GM12878 (cell line): ENCODE measurements around the gene ADAMTS6. TPM values are rescaled to one million over a fixed set of nuclear protein-coding genes. Genes with fewer than 3 reads are reported as not detected.

Experiments
- ATAC-seq: fragments of 200-7000 bp; cut with Tn5 transposase; 3 replicates; pipeline ENCODE4 v1.9.1; 2020; ENCODE audit warnings: mild to moderate bottlenecking, moderate library complexity
- BruUV-seq: library from RNA; stranded (reverse); fragments of 400-500 nt; replicated peaks from 2 replicates; lab custom pipeline; 2021; lab: Mats Ljungman, UMichigan
- CTCF ChIA-PET: fragments of 300-600 bp; sonication (Branson Sonifier 250); formaldehyde crosslinking; extraction: SDS; loops from one replicate; lab custom pipeline; 2021; ENCODE audit warnings: inconsistent platforms; lab: Yijun Ruan, JAX
- POLR2A ChIA-PET: fragments of 350-600 bp; formaldehyde crosslinking; extraction: SDS; loops from one replicate; lab custom pipeline; 2021; ENCODE audit warnings: inconsistent platforms; lab: Charles Lee
- RAD21 ChIA-PET: fragments of 300-600 bp; sonication (Branson Sonifier 250); formaldehyde crosslinking; loops from one replicate; lab custom pipeline; 2023; ENCODE audit warnings: antibody characterized with exemption; ENCODE audit not compliant: unreplicated experiment; lab: Charles Lee
- SMC1A ChIA-PET: fragments of 300-600 bp; sonication (Branson Sonifier 250); formaldehyde crosslinking; loops from one replicate; lab custom pipeline; 2023; ENCODE audit not compliant: unreplicated experiment, uncharacterized antibody; lab: Charles Lee
- DNase-seq: peaks from one replicate; pipeline ENCODE4 v3.0.0-alpha.2; 2011; ENCODE audit warnings: low read depth, low spot score
- FAIRE-seq: peaks from 3 replicates; lab custom pipeline; 2011; peaks lifted over from hg19 to GRCh38; lab: Jason Lieb, UNC
- H2AFZ ChIP-seq: 2 replicates; pipeline ENCODE4 v1.6.0; 2011; ENCODE audit warnings: low read depth, low read length, control low read depth; ENCODE audit not compliant: control insufficient read depth
- H3K27ac ChIP-seq: 2 replicates; pipeline ENCODE4 v1.5.1; 2011; ENCODE audit warnings: control low read depth; ENCODE audit not compliant: control insufficient read depth, insufficient read depth
- H3K27me3 ChIP-seq, 2 experiments: replicated peaks in 1 of 2; 2 replicates each; pipeline versions ENCODE4 v1.6.0 to v1.6.1; 2011; ENCODE audit warnings: low read length in 1 of 2; ENCODE audit not compliant: control insufficient read depth in 2 of 2, insufficient read depth in 2 of 2
- H3K36me3 ChIP-seq, 2 experiments: 2 replicates each; pipeline ENCODE4 v1.5.1; 2011; ENCODE audit warnings: low read length in 1 of 2; ENCODE audit not compliant: control insufficient read depth in 2 of 2, insufficient read depth in 2 of 2
- H3K4me1 ChIP-seq: 2 replicates; pipeline ENCODE4 v1.6.1; 2011; ENCODE audit warnings: mild to moderate bottlenecking, low read length, moderate library complexity, mixed read lengths; ENCODE audit not compliant: control insufficient read depth, insufficient read depth
- H3K4me2 ChIP-seq: 2 replicates; pipeline ENCODE4 v1.6.0; 2011; ENCODE audit warnings: control low read depth; ENCODE audit not compliant: control insufficient read depth, insufficient read depth
- H3K4me3 ChIP-seq: fragments of 200-600 bp; sonication (generic); 2 replicates; pipeline ENCODE4 v1.5.1; 2016
- H3K79me2 ChIP-seq: 2 replicates; pipeline ENCODE4 v1.6.0; 2011; ENCODE audit warnings: low read length; ENCODE audit not compliant: control insufficient read depth, insufficient read depth
- H3K9ac ChIP-seq: 2 replicates; pipeline ENCODE4 v1.8.0; 2011; ENCODE audit warnings: low read length, control low read depth, mixed read lengths; ENCODE audit not compliant: control insufficient read depth, insufficient read depth
- H3K9me3 ChIP-seq: replicated peaks from 3 replicates; pipeline ENCODE4 v1.5.1; 2011; ENCODE audit warnings: mild to moderate bottlenecking, low read length; ENCODE audit not compliant: control insufficient read depth, insufficient read depth
- H4K20me1 ChIP-seq: 2 replicates; pipeline ENCODE4 v1.6.0; 2011; ENCODE audit not compliant: control insufficient read depth, insufficient read depth
- CREM ChIP-seq: IDR thresholded peaks from 2 replicates; pipeline ENCODE4 v1.6.1; 2014; ENCODE audit warnings: antibody characterized with exemption, low read depth
- CTCF ChIP-seq, 3 experiments: IDR thresholded peaks in 2 of 3; conservative IDR thresholded peaks in 1 of 3; 2 replicates each; pipeline ENCODE4 v1.5.1; 2011; ENCODE audit warnings: low read depth in 3 of 3, low read length in 3 of 3, mild to moderate bottlenecking in 3 of 3, control low read depth in 2 of 3, moderate library complexity in 2 of 3, inconsistent platforms in 1 of 3, mixed read lengths in 1 of 3; ENCODE audit not compliant: control insufficient read depth in 2 of 3, insufficient read depth in 1 of 3; ENCODE audit errors: extremely low read depth in 1 of 3
- DPF2 ChIP-seq: fragments of 450-650 bp; IDR thresholded peaks from 2 replicates; pipeline ENCODE4 v1.6.1; 2017; ENCODE audit warnings: mild to moderate bottlenecking
- EED ChIP-seq: sonication (generic); IDR thresholded peaks from 2 replicates; pipeline ENCODE4 v1.6.1; 2016; ENCODE audit warnings: antibody characterized with exemption, low read depth
- JUND ChIP-seq: IDR thresholded peaks from 2 replicates; pipeline ENCODE4 v1.6.1; 2012; ENCODE audit warnings: low read depth, mild to moderate bottlenecking, low read length, improper control_type of control experiment, moderate library complexity
- MXI1 ChIP-seq: fragments of 150-350 bp; IDR thresholded peaks from 2 replicates; pipeline ENCODE4 v1.6.1; 2011; ENCODE audit warnings: low read depth, mild to moderate bottlenecking, inconsistent platforms, low read length, improper control_type of control experiment
- NR2C2 ChIP-seq: IDR thresholded peaks from 2 replicates; pipeline ENCODE4 v1.6.1; 2011; ENCODE audit warnings: borderline replicate concordance, low read depth; ENCODE audit not compliant: control insufficient read depth, insufficient read length
- PML ChIP-seq: IDR thresholded peaks from 2 replicates; pipeline ENCODE4 v1.6.1; 2012; ENCODE audit warnings: low read length, inconsistent platforms
- POLR2A ChIP-seq: IDR thresholded peaks from 2 replicates; pipeline ENCODE4 v1.6.1; 2011; ENCODE audit warnings: low read depth, mild to moderate bottlenecking, low read length
- SIX5 ChIP-seq: IDR thresholded peaks from 2 replicates; pipeline ENCODE4 v1.6.1; 2011; ENCODE audit warnings: mild to moderate bottlenecking, low read depth, low read length, moderate library complexity; ENCODE audit not compliant: severe bottlenecking
- SMAD5 ChIP-seq: IDR thresholded peaks from 2 replicates; pipeline ENCODE4 v1.6.1; 2016; ENCODE audit warnings: antibody characterized with exemption, low read depth
- STAT1 ChIP-seq: fragments of 450-650 bp; conservative IDR thresholded peaks from 2 replicates; pipeline ENCODE4 v1.6.1; 2014; ENCODE audit warnings: antibody characterized with exemption, mild to moderate bottlenecking
- TCF12 ChIP-seq: IDR thresholded peaks from 2 replicates; pipeline ENCODE4 v1.6.1; 2011; ENCODE audit warnings: low read depth, mild to moderate bottlenecking, low read length
- USF2 ChIP-seq: IDR thresholded peaks from 2 replicates; pipeline ENCODE4 v1.6.1; 2011; ENCODE audit warnings: low read depth, low read length, improper control_type of control experiment, borderline replicate concordance
- WGBS: methylation state at CpG from one replicate; pipeline ENCODE4 v1.1.6; 2016; ENCODE audit warnings: low lambda C conversion rate; ENCODE audit not compliant: insufficient replicate concordance, insufficient coverage; ENCODE audit errors: missing lambda C conversion rate; 5-methylcytosine and 5-hydroxymethylcytosine counted together
- in situ Hi-C: fragments of 300-500 bp; cut with MboI; formaldehyde crosslinking; loops from 9 replicates; pipeline ENCODE4 v1.14.3; 2018; ENCODE audit warnings: mixed read lengths
- intact Hi-C: fragments of 100-400 bp; cut with micrococcal nuclease; formaldehyde crosslinking; loops from one replicate; pipeline ENCODE4 v1.14.2; 2022; ENCODE audit not compliant: unreplicated experiment
- polyA plus RNA-seq, 11 experiments: library from polyadenylated mRNA; depleted of rRNA in 4 of 11; unstranded in 6 of 11; stranded (reverse) in 5 of 11; fragments of >200 nt; fragmentation: Nextera tagmentation in 4 of 11; fragmentation: Illumina TruSeq in 1 of 11; extraction: Ambion mirVana in 4 of 11; extraction: Trizol in 1 of 11; gene quantifications; 1 replicate in 1 of 11; 2 replicates in 10 of 11; pipeline versions ENCODE4 v1.2.1 to v1.2.3, GENCODE V29; 2011 to 2016; ENCODE audit warnings: inconsistent platforms in 2 of 11, missing spikeins in 2 of 11, low read depth in 1 of 11
- total RNA-seq, 4 experiments: library from RNA; depleted of rRNA in 3 of 4; stranded (reverse); fragments of >200 nt in 3 of 4; fragmentation: Illumina TruSeq in 1 of 4; extraction: Trizol in 1 of 4; gene quantifications; 2 replicates each; pipeline versions ENCODE4 v1.2.1 to v1.2.3, GENCODE V29; 2013 to 2021

The ADAMTS6 gene
- total and polyA plus RNA-seq, 10 of the 15 experiments (the other 5 are each of a cell fraction or from before 2014, with no cell fraction given) = 1.1 to 12.3 (median 6.5) TPM

GRCh38 chr5:65142016-65142415 is 339.7 kb downstream of the ADAMTS6 start:
- Histone ChIP-seq H3K36me3 (no peaks in the 10 kb centered on the region), H4K20me1 (no peaks in the 10 kb centered on the region), H3K4me3 (no peak overlapping the region), H2AFZ (no peak overlapping the region), H3K9me3 (no peaks in the 10 kb centered on the region), H3K27ac (no peak overlapping the region)
- ATAC-seq = no peak
- no peak for FAIRE-seq
- SMC1A ChIA-PET = interaction anchor here (1.0 kb wide), 1 partner anchor 9 kb away, joined by 4 read pairs; no protein-coding TSS in a partner anchor
- TF ChIP-seq PML = no peak
- no peak for TF ChIP-seq CREM
- no peak for TF ChIP-seq USF2
- no peak for TF ChIP-seq JUND
- no peak for TF ChIP-seq SIX5
- no peak for TF ChIP-seq SMAD5
- TF ChIP-seq POLR2A = no peak
- no peak for TF ChIP-seq STAT1
- TF ChIP-seq DPF2 = no peak
- TF ChIP-seq NR2C2 = no peak
- no peak for TF ChIP-seq MXI1
- no peak for TF ChIP-seq EED
- TF ChIP-seq CTCF (IDR thresholded peaks at IDR 0.05 in 2 of 3, conservative IDR thresholded peaks at IDR 0.05 in 1 of 3; ENCODE audit: control insufficient read depth in 2 of 3, extremely low read depth in 1 of 3, insufficient read depth in 1 of 3, low read depth in 3 of 3, low read length in 3 of 3) = no peak
- TF ChIP-seq TCF12 = no peak
- TF ChIP-seq, all 136 proteins: peak for 0
- ChIA-PET RAD21 (no interaction called here), POLR2A (no interaction called here), CTCF (no interaction called here)
- WGBS = 54% methylated on average over 2 of the region's 2 CpGs
- Histone ChIP-seq H3K9ac (no peak overlapping the region), H3K4me2 (no peak overlapping the region), H3K4me1 (no peaks in the 10 kb centered on the region), H3K79me2 (no peaks in the 10 kb centered on the region), H3K27me3 (no peaks in the 10 kb centered on the region)
- intact Hi-C loops (no loop called here), in situ Hi-C loops (no loop called here)
- no TSS peak for BruUV-seq
- DNase-seq = no peak
